ENCODE measurements around the gene MME.

MME gene

GRCh38 chr3:155230382-155230781, 150.3 kb downstream of the MME start:
- in situ Hi-C loops (cut with MboI; ENCODE audit: low sequenced_read_pairs): no loop called here

- in situ Hi-C loops (cut with MboI; ENCODE audit: low sequenced_read_pairs): no loop called here
Observed at GRCh38 chr3:155231792-155232191, 151.7 kb downstream of the MME start.

GRCh38 chr3:155232605-155233004, 152.5 kb downstream of the MME start:
- in situ Hi-C loops (cut with MboI; ENCODE audit: low sequenced_read_pairs): no loop called here

- in situ Hi-C loops (cut with MboI; ENCODE audit: low sequenced_read_pairs): no loop called here
Observed at GRCh38 chr3:155233213-155233612, 153.1 kb downstream of the MME start.

Measured in hTERT RPE-1 (cell line).